HG03159 (cell line): ENCODE results near the gene KTN1.

Source experiments
- ATAC-seq: cut with Tn5 transposase; IDR thresholded peaks from one replicate; pipeline ENCODE4 v1.9.1; 2021; ENCODE audit warnings: mild to moderate bottlenecking, moderate library complexity; ENCODE audit not compliant: unreplicated experiment

Gene KTN1

GRCh38 chr14:55574988-55575387 lies 5.0 kb upstream of the KTN1 start:
- no peak for ATAC-seq

- ATAC-seq, result no peak
Observed at GRCh38 chr14:55577229-55577628, 2.8 kb upstream of the KTN1 start.

GRCh38 chr14:55578511-55578910 lies 1.5 kb upstream of the KTN1 start:
- no peak for ATAC-seq

- peak; percentile 42 for ATAC-seq
Observed at GRCh38 chr14:55580470-55581341, 699 bp downstream of the KTN1 start.

- ATAC-seq, result no peak
Observed at GRCh38 chr14:55581342-55581771, 1.4 kb downstream of the KTN1 start.

GRCh38 chr14:55582746-55583145 lies 2.7 kb downstream of the KTN1 start:
- ATAC-seq, result peak; percentile 37

GRCh38 chr14:55583942-55584468 lies 4.0 kb downstream of the KTN1 start:
- ATAC-seq, result no peak

- ATAC-seq, result no peak
Observed at GRCh38 chr14:55585854-55586253, 5.8 kb downstream of the KTN1 start.

- no peak for ATAC-seq
Observed at GRCh38 chr14:55586411-55586810, 6.4 kb downstream of the KTN1 start.

GRCh38 chr14:55587847-55588246 lies 7.8 kb downstream of the KTN1 start:
- ATAC-seq, result no peak

GRCh38 chr14:55588259-55588699 lies 8.3 kb downstream of the KTN1 start:
- no peak for ATAC-seq

- no peak for ATAC-seq
Observed at GRCh38 chr14:55589171-55589570, 9.2 kb downstream of the KTN1 start.

- ATAC-seq, result no peak
Observed at GRCh38 chr14:55592436-55592835, 12.4 kb downstream of the KTN1 start.

GRCh38 chr14:55593698-55594097 lies 13.7 kb downstream of the KTN1 start:
- ATAC-seq, result no peak

- no peak for ATAC-seq
Observed at GRCh38 chr14:55599250-55599879, 19.4 kb downstream of the KTN1 start.

- no peak for ATAC-seq
Observed at GRCh38 chr14:55600784-55601561, 21.0 kb downstream of the KTN1 start.

GRCh38 chr14:55603401-55603953 lies 23.5 kb downstream of the KTN1 start:
- no peak for ATAC-seq

- ATAC-seq, result no peak
Observed at GRCh38 chr14:55604488-55604887, 24.5 kb downstream of the KTN1 start.

GRCh38 chr14:55604900-55605418 lies 25.0 kb downstream of the KTN1 start:
- ATAC-seq, result no peak

GRCh38 chr14:55605793-55606192 lies 25.8 kb downstream of the KTN1 start:
- ATAC-seq, result no peak

- no peak for ATAC-seq
Observed at GRCh38 chr14:55607386-55607785, 27.4 kb downstream of the KTN1 start.
